ENCODE data around the gene YAF2. TPM values are rescaled to one million over a fixed set of nuclear protein-coding genes. Genes with fewer than 3 reads are reported as not detected.

The YAF2 gene
- total and polyA plus RNA-seq, 2 donors (not counting 3 experiments of a cell fraction or from before 2014, with no cell fraction given), result 6.9 to 29.2 TPM

DNA sequence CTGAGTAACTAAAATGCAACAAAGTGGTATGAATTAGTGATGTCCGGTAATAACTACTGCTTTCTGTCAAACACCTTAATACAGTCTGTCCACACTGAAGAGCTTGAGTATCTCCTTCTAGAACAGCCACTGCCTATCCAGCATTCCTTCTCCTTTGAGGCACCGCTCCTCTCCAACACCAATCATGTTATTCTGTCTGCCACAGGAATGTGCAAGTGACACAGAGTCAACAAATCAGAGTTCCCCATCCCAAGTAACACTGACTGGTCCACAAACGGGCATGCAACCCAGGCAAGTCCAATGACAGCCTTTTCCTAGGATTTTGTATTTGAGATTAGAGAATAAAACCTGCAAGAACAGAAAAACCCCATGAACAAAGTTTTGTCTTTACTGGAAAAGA lies 97.1 kb downstream of the YAF2 start:
- BruUV-seq (replicated peaks), result no TSS peak
- DNase-seq (ENCODE audit: low read depth, low spot score), result no peak
- POLR2A ChIA-PET, result interaction anchor here (0.8 kb wide), 1 partner anchor 650 kb away, joined by 6 read pairs; no protein-coding TSS in a partner anchor

DNA sequence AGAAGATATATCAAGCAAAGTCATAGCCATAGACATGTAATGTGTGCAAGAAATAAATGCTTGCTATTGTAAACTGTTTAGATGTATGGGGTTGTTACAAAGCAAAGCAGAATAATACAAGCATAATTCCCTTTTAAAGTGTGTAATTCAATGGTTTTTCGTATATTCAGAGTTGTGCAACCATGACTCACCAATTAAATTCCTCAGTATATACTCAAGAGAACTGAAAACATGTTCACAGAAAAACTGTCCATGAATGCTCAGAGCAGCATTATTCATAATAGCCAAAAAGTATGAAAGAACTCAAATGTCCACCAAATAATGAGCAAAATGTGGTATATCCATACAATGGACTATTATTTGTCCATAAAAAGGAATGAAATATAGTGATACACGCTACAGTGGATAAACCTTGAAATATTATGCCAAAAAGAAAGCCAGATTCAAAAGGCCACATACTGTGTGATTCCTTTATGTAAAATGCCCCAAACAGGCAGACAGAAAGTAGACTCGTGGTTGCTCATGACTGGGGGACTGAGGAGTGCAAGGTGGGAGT lies 102.7 kb downstream of the YAF2 start:
- dilution Hi-C loops (cut with MboI; ENCODE audit: extremely low pct_ligation_motif_present, low sequenced_read_pairs), result no loop called here
- H3K9me3 ChIP-seq (replicated peaks; ENCODE audit: control insufficient read depth, insufficient read depth, low read length), result no peaks in the 10 kb centered on the region
- no peak overlapping the region for H2AFZ ChIP-seq (ENCODE audit: low read depth, low read length)
- BruUV-seq (replicated peaks), result no TSS peak
- H3K79me2 ChIP-seq (ENCODE audit: control insufficient read depth, insufficient read depth, low read length), result peaks cover 71% of the 10 kb centered on the region
- no peak overlapping the region for H3K27ac ChIP-seq (ENCODE audit: insufficient read depth, low read depth, low read length)
- no peaks in the 10 kb centered on the region for H3K9me1 ChIP-seq (replicated peaks; ENCODE audit: control insufficient read depth, extremely low read depth, insufficient read depth, low read length)
- no peaks in the 10 kb centered on the region for H3K36me3 ChIP-seq (ENCODE audit: control insufficient read depth in 2 of 2, extremely low read depth in 1 of 2, insufficient read depth in 2 of 2, low read length in 2 of 2)
- no peak overlapping the region for H3K4me3 ChIP-seq (replicated peaks in 1 of 3; ENCODE audit: insufficient read depth in 1 of 3, low read depth in 1 of 3, low read length in 3 of 3)
- no peaks in the 10 kb centered on the region for H3K27me3 ChIP-seq (ENCODE audit: control insufficient read depth in 2 of 2, insufficient read depth in 2 of 2, low read length in 2 of 2)
- H3K4me1 ChIP-seq (ENCODE audit: control insufficient read depth, extremely low read depth, insufficient read depth, low read length), result peaks cover 12% of the 10 kb centered on the region
- no peak overlapping the region for H3K9ac ChIP-seq (replicated peaks; ENCODE audit: extremely low read depth, insufficient read depth, low read length)
- no peak overlapping the region for H3K4me2 ChIP-seq (ENCODE audit: insufficient read depth, low read length)
- CTCF ChIA-PET, result interaction anchor here (1.1 kb wide), 1 partner anchor 197 kb away, joined by 7 read pairs; no protein-coding TSS in a partner anchor
- peak; percentile 8 for FAIRE-seq
- DNase-seq (ENCODE audit: low read depth, low spot score), result no peak
- peaks cover 4% of the 10 kb centered on the region for H4K20me1 ChIP-seq (replicated peaks; ENCODE audit: control insufficient read depth, extremely low read depth, insufficient read depth, low read length)
- TF ChIP-seq FOS (IDR thresholded peaks at IDR 0.05; ENCODE audit: borderline replicate concordance, insufficient read depth, low read length), result peak; percentile 33
- no peak for TF ChIP-seq GATA2 (IDR thresholded peaks at IDR 0.05; ENCODE audit: insufficient read depth, insufficient read length, low read depth, low read length)
- POLR2A ChIA-PET, result no interaction called here
- intact Hi-C loops (cut with micrococcal nuclease), result no loop called here

More for the DNA sequence above, 97.1 kb downstream of the YAF2 start:
- H3K27ac ChIP-seq (ENCODE audit: insufficient read depth, low read depth, low read length), result no peak overlapping the region
- intact Hi-C loops (cut with micrococcal nuclease), result no loop called here
- no peaks in the 10 kb centered on the region for H3K9me1 ChIP-seq (replicated peaks; ENCODE audit: control insufficient read depth, extremely low read depth, insufficient read depth, low read length)
- peaks cover 4% of the 10 kb centered on the region for H4K20me1 ChIP-seq (replicated peaks; ENCODE audit: control insufficient read depth, extremely low read depth, insufficient read depth, low read length)
- TF ChIP-seq FOS (IDR thresholded peaks at IDR 0.05; ENCODE audit: borderline replicate concordance, insufficient read depth, low read length) (no peak), POLR2AphosphoS5 (IDR thresholded peaks at IDR 0.05; ENCODE audit: insufficient read depth, low read depth, low read length) (no peak)
- no peaks in the 10 kb centered on the region for H3K27me3 ChIP-seq (ENCODE audit: control insufficient read depth in 2 of 2, insufficient read depth in 2 of 2, low read length in 2 of 2)
- CTCF ChIA-PET, result interaction anchor here (0.6 kb wide), 1 partner anchor 408 kb away, joined by 4 read pairs; no protein-coding TSS in a partner anchor
- H3K4me2 ChIP-seq (ENCODE audit: insufficient read depth, low read length), result no peak overlapping the region
- no peaks in the 10 kb centered on the region for H3K9me3 ChIP-seq (replicated peaks; ENCODE audit: control insufficient read depth, insufficient read depth, low read length)
- H3K4me1 ChIP-seq (ENCODE audit: control insufficient read depth, extremely low read depth, insufficient read depth, low read length), result peaks cover 14% of the 10 kb centered on the region
- peaks cover 69% of the 10 kb centered on the region for H3K79me2 ChIP-seq (ENCODE audit: control insufficient read depth, insufficient read depth, low read length)
- no peaks in the 10 kb centered on the region for H3K36me3 ChIP-seq (ENCODE audit: control insufficient read depth in 2 of 2, extremely low read depth in 1 of 2, insufficient read depth in 2 of 2, low read length in 2 of 2)
- no peak overlapping the region for H3K4me3 ChIP-seq (replicated peaks in 1 of 3; ENCODE audit: insufficient read depth in 1 of 3, low read depth in 1 of 3, low read length in 3 of 3)
- no peak overlapping the region for H3K9ac ChIP-seq (replicated peaks; ENCODE audit: extremely low read depth, insufficient read depth, low read length)
- dilution Hi-C loops (cut with MboI; ENCODE audit: extremely low pct_ligation_motif_present, low sequenced_read_pairs), result no loop called here
- FAIRE-seq, result no peak
- H2AFZ ChIP-seq (ENCODE audit: low read depth, low read length), result no peak overlapping the region
